GM18502 (cell line): ENCODE data around the gene GNAT2.

Source experiments
- ATAC-seq: cut with Tn5 transposase; IDR thresholded peaks from one replicate; pipeline ENCODE4 v1.9.1; 2021; ENCODE audit warnings: mild to moderate bottlenecking; ENCODE audit not compliant: unreplicated experiment, poor library complexity

The GNAT2 gene

DNA sequence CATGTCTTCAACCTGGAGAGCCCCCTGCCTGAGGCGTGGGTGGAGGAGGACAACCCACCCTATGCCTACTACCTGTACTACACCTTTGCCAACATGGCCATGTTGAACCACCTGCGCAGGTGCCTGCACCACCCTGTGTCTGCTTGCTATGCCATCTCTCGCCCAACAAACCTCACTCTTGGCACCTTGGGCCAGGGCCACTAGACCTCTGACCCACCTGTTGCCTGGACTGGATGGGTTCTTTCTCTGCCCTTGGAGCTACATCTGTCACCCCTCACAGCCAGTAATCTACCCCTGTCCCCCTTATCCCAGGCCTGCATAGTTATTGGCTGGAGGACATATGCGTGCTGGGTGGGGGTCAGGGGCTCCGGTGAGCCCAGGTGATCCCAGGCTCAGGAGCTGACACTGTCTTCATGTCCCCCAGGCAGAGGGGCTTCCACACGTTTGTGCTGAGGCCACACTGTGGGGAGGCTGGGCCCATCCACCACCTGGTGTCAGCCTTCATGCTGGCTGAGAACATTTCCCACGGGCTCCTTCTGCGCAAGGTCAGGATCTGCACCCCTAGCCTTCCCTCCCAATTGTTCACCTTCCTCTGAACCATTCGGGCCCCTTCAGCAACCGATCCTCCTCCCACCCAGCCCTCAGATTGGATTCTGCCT is 10.1 kb upstream of the GNAT2 start:
- ATAC-seq, result no peak

DNA sequence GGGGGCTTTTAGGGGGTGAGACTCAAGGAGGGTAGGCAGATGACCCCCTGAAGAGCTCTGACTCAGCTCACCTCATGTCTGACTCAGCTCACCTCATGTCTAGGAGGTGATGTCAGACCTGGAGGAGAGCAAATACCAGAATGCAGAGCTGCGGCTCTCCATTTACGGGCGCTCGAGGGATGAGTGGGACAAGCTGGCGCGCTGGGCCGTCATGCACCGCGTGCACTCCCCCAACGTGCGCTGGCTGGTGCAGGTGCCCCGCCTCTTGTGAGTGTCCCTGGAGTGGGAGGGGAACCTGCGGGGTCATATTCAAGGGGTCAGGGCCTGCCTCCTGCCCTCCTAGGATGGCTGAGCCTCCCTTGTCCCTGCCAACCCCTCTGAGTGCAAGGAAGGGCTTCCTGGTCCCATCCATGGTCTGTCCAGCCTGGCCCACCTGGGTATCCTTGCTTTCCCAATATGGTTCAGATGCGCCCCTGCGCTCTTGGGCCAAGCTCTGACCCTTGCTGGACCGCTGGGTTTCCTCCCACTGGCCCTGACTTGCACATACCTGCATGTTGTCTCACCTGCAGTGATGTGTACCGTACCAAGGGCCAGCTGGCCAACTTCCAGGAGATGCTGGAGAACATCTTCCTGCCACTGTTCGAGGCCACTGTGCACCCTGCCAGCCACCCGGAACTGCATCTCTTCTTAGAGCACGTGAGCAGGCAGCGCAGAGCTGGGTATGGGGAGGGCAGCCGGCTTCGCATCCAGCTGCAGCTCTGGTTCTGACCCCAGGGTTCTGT is 9.3 kb upstream of the GNAT2 start:
- ATAC-seq, result no peak

GRCh38 chr1:109627692-109628399 is 8.4 kb upstream of the GNAT2 start:
- no peak for ATAC-seq

- no peak for ATAC-seq
Measured at GRCh38 chr1:109626682-109627408, 7.4 kb upstream of the GNAT2 start.

GRCh38 chr1:109625601-109626560 is 6.5 kb upstream of the GNAT2 start:
- no peak for ATAC-seq

DNA sequence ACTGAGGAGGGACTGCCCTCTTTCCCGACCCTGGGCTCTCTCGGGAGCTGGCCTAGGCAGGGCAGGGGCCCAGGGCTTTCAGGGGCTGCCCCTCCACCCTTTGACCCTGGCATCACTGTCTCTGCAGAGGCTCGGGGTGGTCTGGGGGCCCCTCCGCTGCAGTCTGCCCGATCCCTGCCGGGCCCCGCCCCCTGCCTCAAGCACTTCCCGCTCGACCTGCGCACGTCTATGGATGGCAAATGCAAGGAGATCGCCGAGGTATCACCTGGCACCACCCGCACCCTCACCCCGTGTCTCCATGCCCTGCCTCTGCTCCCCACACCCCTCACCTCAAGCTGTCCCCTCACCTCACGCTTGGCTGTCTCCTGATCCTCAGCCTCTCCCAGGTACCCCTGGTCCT is 5.8 kb upstream of the GNAT2 start:
- no peak for ATAC-seq

- ATAC-seq, result no peak
Measured at GRCh38 chr1:109624201-109625010, 5.0 kb upstream of the GNAT2 start.

GRCh38 chr1:109623601-109624161 is 4.3 kb upstream of the GNAT2 start:
- no peak for ATAC-seq

DNA sequence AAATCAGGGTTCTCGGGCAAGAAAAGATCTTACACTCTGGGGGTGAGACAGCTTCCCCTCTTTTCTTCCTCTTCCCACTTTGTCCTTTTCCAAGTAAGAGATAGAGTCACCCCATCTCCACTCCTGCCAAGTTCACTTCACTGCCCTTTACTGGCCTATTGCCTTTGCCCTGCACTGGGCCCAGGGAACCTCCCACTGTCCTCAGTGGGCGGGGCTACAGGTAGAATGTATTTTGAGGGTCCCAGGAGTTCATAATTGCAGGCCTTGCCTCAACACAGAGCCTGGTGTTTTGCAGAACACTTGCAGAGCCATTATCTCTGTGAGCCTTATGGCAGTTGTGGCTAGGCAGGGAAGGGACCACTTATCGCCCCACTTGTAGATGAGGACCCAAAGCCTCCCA is 3.5 kb upstream of the GNAT2 start:
- ATAC-seq, result no peak

DNA sequence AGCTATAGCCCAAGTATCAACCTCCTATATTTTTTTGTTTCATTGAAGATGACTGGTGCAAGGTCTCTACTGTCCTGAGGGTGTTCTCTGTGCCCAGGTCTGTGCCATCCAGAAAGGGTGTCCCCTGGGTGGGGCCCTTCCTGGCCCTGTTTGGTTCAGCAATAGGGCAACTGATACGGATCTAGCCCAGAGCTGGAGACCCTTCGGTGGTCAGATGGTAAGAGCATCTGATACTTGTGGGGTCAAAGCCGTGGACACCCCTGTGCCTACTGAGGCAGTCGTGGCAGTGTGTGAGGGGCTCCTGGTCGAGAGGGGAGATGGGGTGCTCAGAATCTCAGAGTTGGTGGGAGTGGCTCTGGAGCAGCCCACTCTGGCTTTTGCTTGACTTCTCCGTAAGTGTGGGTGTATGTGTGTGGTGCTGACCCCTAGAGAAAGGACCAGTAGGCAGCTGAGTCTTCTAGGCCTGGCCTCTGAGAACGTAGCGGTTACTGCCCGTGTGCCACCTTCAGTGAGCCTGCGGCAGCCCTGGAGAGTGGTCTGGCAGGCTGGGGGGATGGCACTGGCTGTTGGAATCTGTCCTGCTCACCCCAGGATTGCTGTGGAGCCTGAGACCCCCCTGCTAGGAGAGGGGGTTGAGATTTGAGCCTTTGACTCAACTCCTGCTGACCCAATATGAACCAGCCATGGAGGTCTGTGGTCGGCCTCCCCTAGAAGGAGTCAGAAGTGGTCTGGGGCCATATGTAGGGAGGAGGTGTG is 2.9 kb upstream of the GNAT2 start:
- no peak for ATAC-seq

DNA sequence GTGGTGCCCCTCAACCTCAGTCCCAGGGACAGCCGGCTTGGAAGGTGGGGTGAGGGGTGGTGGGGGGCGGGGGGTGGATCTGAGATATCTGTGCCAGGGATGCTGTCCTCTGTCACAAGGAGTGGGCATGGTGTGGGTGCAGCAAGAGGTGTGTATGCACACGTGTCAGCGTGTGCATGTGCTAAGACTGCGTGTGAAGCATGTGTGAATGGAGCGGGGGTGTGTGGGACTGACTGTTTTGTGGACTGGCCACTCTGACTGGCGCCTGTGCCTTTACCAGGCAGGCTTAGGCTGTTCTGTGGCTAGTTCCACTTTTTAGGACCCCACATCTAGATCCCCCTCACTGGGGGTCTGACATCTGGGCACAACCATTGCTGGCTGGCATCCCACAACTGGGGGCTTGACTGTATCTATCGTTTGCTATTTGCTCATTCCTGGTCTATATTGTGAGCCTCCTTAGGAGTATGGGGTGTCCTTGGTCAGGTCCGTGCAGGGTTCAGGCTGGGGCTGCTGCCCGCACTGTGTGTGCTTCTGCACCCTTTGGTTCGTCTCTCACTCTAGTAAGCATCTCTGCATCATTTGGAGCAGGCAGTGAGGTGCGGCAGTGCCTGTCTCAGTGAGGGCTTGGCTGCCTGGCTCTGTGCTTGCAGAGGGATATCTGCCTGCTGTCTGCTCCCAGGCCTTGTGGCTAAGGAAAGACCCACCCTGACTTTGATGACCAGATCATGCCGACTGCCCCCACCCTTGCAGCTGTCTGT is 2.1 kb upstream of the GNAT2 start:
- no peak for ATAC-seq

DNA sequence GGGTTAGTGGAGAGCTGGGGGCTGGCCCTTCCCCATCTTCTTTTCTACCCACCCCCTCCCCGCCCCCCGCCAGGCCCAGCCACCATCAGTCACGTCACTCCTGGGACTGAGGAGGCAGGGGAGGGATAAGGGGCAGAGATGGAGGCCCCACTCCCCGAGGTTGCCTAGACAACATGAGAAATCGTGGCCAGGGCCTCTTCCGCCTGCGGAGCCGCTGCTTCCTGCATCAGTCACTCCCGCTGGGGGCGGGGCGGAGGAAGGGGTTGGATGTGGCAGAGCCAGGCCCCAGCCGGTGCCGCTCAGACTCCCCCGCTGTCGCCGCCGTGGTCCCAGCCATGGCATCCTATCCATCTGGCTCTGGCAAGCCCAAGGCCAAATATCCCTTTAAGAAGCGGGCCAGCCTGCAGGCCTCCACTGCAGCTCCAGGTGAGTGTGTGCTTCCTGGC is 1.4 kb upstream of the GNAT2 start:
- ATAC-seq, result peak; percentile 81

GRCh38 chr1:109620401-109620791 is 980 bp upstream of the GNAT2 start:
- ATAC-seq, result peak; percentile 2

GRCh38 chr1:109618661-109619575 is 498 bp downstream of the GNAT2 start:
- ATAC-seq, result no peak

- ATAC-seq, result no peak
Measured at GRCh38 chr1:109617291-109617801, 2.1 kb downstream of the GNAT2 start.

DNA sequence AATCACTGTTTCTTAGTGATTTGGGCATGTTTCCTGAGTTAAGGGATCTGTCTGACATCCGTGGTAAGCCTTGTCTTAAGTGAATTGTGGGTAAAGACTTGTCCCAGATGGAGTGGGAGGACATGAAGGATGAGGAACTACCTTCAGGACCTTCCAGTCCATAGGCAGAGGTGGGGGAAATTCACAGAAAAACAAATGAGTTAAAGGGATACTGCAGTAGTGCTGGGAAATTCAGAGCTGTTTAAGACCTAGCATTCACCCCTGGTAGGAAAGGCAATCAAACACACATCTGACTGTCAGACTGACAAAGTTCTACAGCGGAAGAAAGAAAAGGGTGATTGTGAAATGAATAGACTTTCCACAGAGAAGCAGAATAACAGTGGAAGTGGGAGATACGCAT is 3.0 kb downstream of the GNAT2 start:
- no peak for ATAC-seq
